H9 (cell line): ENCODE results near the gene ZNF646. TPM values are rescaled to one million over a fixed set of nuclear protein-coding genes. Genes with fewer than 3 reads are reported as not detected.

ENCODE experiments used
- DNase-seq: peaks from one replicate; pipeline ENCODE4 v3.0.0-alpha.2; 2017
- H2AFZ ChIP-seq: one replicate; pipeline ENCODE4 v1.6.1; 2013; ENCODE audit warnings: mild to moderate bottlenecking, low read length, control low read depth, moderate library complexity
- H2AK5ac ChIP-seq: 2 replicates; pipeline ENCODE4 v1.6.1; 2013; ENCODE audit warnings: low read length, control low read depth, mixed read lengths; ENCODE audit not compliant: insufficient read length
- H2BK120ac ChIP-seq: one replicate; pipeline ENCODE4 v1.6.1; 2013; ENCODE audit warnings: low read depth, mild to moderate bottlenecking, low read length, control low read depth, inconsistent platforms; ENCODE audit not compliant: poor library complexity, severe bottlenecking
- H2BK12ac ChIP-seq: 2 replicates; pipeline ENCODE4 v1.6.1; 2013; ENCODE audit warnings: low read length, control low read depth, mixed read lengths, low read depth; ENCODE audit not compliant: insufficient read length
- H2BK15ac ChIP-seq: 2 replicates; pipeline ENCODE4 v1.6.1; 2013; ENCODE audit warnings: low read depth, low read length, control low read depth
- H2BK20ac ChIP-seq: one replicate; pipeline ENCODE4 v1.6.1; 2013; ENCODE audit warnings: low read depth, mild to moderate bottlenecking, low read length, control low read depth, inconsistent platforms; ENCODE audit not compliant: poor library complexity, severe bottlenecking
- H2BK5ac ChIP-seq: 2 replicates; pipeline ENCODE4 v1.6.1; 2013; ENCODE audit warnings: low read length, control low read depth, mixed read lengths; ENCODE audit not compliant: insufficient read length
- H3K14ac ChIP-seq: 2 replicates; pipeline ENCODE4 v1.6.1; 2013; ENCODE audit warnings: low read length, control low read depth; ENCODE audit not compliant: insufficient read depth
- H3K18ac ChIP-seq: 2 replicates; pipeline ENCODE4 v1.6.1; 2013; ENCODE audit warnings: low read depth, mild to moderate bottlenecking, mixed read lengths, low read length, control low read depth; ENCODE audit not compliant: insufficient read length
- H3K23ac ChIP-seq: 2 replicates; pipeline ENCODE4 v1.6.1; 2013; ENCODE audit warnings: low read length, control low read depth, mixed read lengths, low read depth; ENCODE audit not compliant: insufficient read length
- H3K23me2 ChIP-seq: 2 replicates; pipeline ENCODE4 v1.6.1; 2013; ENCODE audit warnings: low read depth, mild to moderate bottlenecking, mixed read lengths, low read length, control low read depth; ENCODE audit not compliant: insufficient read length, poor library complexity, severe bottlenecking
- H3K27ac ChIP-seq: 2 replicates; pipeline ENCODE4 v1.5.1; 2013; ENCODE audit warnings: low read length, control low read depth, mixed read lengths, low read depth; ENCODE audit not compliant: insufficient read length
- H3K27me3 ChIP-seq: 2 replicates; pipeline ENCODE4 v1.6.1; 2013; ENCODE audit warnings: low read length, control low read depth, inconsistent platforms; ENCODE audit not compliant: insufficient read depth
- H3K4ac ChIP-seq: 2 replicates; pipeline ENCODE4 v1.6.1; 2013; ENCODE audit warnings: low read depth, mild to moderate bottlenecking, control low read depth, inconsistent platforms, low read length, moderate library complexity
- H3K4me1 ChIP-seq: 2 replicates; pipeline ENCODE4 v1.6.1; 2013; ENCODE audit warnings: low read length, control low read depth, inconsistent platforms; ENCODE audit not compliant: insufficient read depth
- H3K4me2 ChIP-seq: 2 replicates; pipeline ENCODE4 v1.6.1; 2013; ENCODE audit warnings: low read length, control low read depth, mixed read lengths; ENCODE audit not compliant: insufficient read length, insufficient read depth
- H3K56ac ChIP-seq: 2 replicates; pipeline ENCODE4 v1.6.1; 2013; ENCODE audit warnings: low read depth, mild to moderate bottlenecking, mixed read lengths, low read length, control low read depth; ENCODE audit not compliant: insufficient read length
- H3K79me1 ChIP-seq: 2 replicates; pipeline ENCODE4 v1.6.1; 2013; ENCODE audit warnings: low read depth, mild to moderate bottlenecking, moderate library complexity, low read length, control low read depth, inconsistent platforms; ENCODE audit not compliant: insufficient read depth, poor library complexity, severe bottlenecking
- H3K79me2 ChIP-seq: 2 replicates; pipeline ENCODE4 v1.6.1; 2013; ENCODE audit warnings: low read length, control low read depth, inconsistent platforms; ENCODE audit not compliant: insufficient read depth
- H3K9ac ChIP-seq: 2 replicates; pipeline ENCODE4 v1.6.1; 2013; ENCODE audit warnings: low read length, control low read depth, mixed read lengths; ENCODE audit not compliant: insufficient read length; ENCODE audit errors: extremely low read depth
- H3K9me3 ChIP-seq: one replicate; pipeline ENCODE4 v1.6.1; 2013; ENCODE audit warnings: low read depth, low read length, inconsistent platforms; ENCODE audit not compliant: control insufficient read depth
- H3T11ph ChIP-seq: one replicate; pipeline ENCODE4 v1.6.1; 2013; ENCODE audit warnings: mild to moderate bottlenecking, low read length, control low read depth, inconsistent platforms
- H4K20me1 ChIP-seq: one replicate; pipeline ENCODE4 v1.6.1; 2013; ENCODE audit not compliant: control insufficient read depth, insufficient read length, insufficient read depth
- H4K5ac ChIP-seq: 2 replicates; pipeline ENCODE4 v1.6.1; 2013; ENCODE audit warnings: low read depth, mild to moderate bottlenecking, mixed read lengths, low read length, control low read depth; ENCODE audit not compliant: insufficient read length
- H4K8ac ChIP-seq: replicated peaks from 2 replicates; pipeline ENCODE4 v1.6.1; 2013; ENCODE audit warnings: low read length, control low read depth, mixed read lengths, low read depth; ENCODE audit not compliant: insufficient read length
- H4K91ac ChIP-seq: 2 replicates; pipeline ENCODE4 v1.6.1; 2013; ENCODE audit warnings: low read depth, mild to moderate bottlenecking, moderate library complexity, mixed read lengths, low read length, control low read depth; ENCODE audit not compliant: insufficient read length
- H3K27ac Mint-ChIP-seq, 3 experiments: 2 replicates in 2 of 3; 3 replicates in 1 of 3; pipeline ENCODE4 v1.8.0; 2020 to 2021; ENCODE audit warnings: mixed read lengths in 3 of 3, mild to moderate bottlenecking in 1 of 3, moderate library complexity in 1 of 3
- H3K27me3 Mint-ChIP-seq: 2 replicates; pipeline ENCODE4 v1.8.0; 2021; ENCODE audit warnings: low read depth, mild to moderate bottlenecking, moderate library complexity, mixed read lengths
- H3K36me3 Mint-ChIP-seq, 3 experiments: 2 replicates in 2 of 3; 3 replicates in 1 of 3; pipeline ENCODE4 v1.8.0; 2020 to 2021; ENCODE audit warnings: low read depth in 3 of 3, mixed read lengths in 3 of 3; ENCODE audit not compliant: insufficient read depth in 1 of 3
- H3K4me1 Mint-ChIP-seq, 2 experiments: 2 replicates each; pipeline ENCODE4 v1.8.0; 2020; ENCODE audit warnings: mixed read lengths in 2 of 2
- H3K4me3 Mint-ChIP-seq, 2 experiments: 2 replicates in 1 of 2; 3 replicates in 1 of 2; pipeline ENCODE4 v1.8.0; 2020 to 2021; ENCODE audit warnings: mild to moderate bottlenecking in 2 of 2, mixed read lengths in 2 of 2, moderate library complexity in 1 of 2
- H3K9me3 Mint-ChIP-seq, 2 experiments: 2 replicates in 1 of 2; 3 replicates in 1 of 2; pipeline ENCODE4 v1.8.0; 2020; ENCODE audit warnings: mild to moderate bottlenecking in 2 of 2, mixed read lengths in 2 of 2, moderate library complexity in 1 of 2
- WGBS: extraction: QIAGEN DNeasy Blood & Tissue Kit; methylation state at CpG from one replicate; pipeline ENCODE4 v1.1.7; 2013; ENCODE audit warnings: missing lambda C conversion rate, low lambda C conversion rate, mixed read lengths; ENCODE audit not compliant: insufficient read length; ENCODE audit errors: extremely low coverage; 5-methylcytosine and 5-hydroxymethylcytosine counted together
- total RNA-seq: library from RNA; stranded (reverse); gene quantifications from 2 replicates; pipeline ENCODE4 v1.2.1, GENCODE V29; 2021
- TF ChIP-seq, protein P1 (sequence below): fragments of 200-600 bp; sonication (generic); conservative IDR thresholded peaks from 3 replicates; pipeline ENCODE4 v1.8.0; 2021; ENCODE audit warnings: antibody characterized with exemption, mild to moderate bottlenecking

The ZNF646 gene
- total RNA-seq, 1 experiment from 2014 or later, result 29.2 TPM

DNA sequence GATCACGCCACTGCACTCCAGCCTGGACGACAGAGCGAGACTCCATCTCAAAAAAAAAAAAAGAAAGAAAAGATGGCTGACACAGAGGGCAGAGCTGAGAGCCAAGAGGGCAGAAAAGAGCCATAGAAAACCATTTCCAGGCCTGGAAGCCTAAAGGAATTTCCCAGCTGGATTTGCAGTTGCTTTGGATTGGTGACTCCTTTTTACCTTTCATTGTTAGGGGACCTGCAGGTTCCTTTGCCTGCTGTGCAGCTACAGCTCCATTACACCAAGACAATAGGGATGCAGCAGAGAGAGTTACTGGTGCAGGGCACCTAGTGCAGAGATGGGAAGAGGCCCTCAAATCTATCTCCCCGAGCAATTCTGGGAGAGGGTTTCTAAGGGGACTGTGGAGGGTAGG, 18.6 kb upstream of the ZNF646 start:
- no CpG with 5 or more reads among the region's 4 CpGs for WGBS
- no peak overlapping the region for H3K4ac ChIP-seq
- H3K9me3 ChIP-seq, result no peaks in the 10 kb centered on the region
- no peak overlapping the region for H3K4me2 ChIP-seq
- H3K14ac ChIP-seq, result no peak overlapping the region
- no peak overlapping the region for H4K8ac ChIP-seq
- no peak overlapping the region for H3K56ac ChIP-seq
- H2BK120ac ChIP-seq, result no peak overlapping the region
- H3K4me1 ChIP-seq, result no peaks in the 10 kb centered on the region
- no peaks in the 10 kb centered on the region for H3K79me1 ChIP-seq
- H3K18ac ChIP-seq, result no peak overlapping the region
- DNase-seq, result no peak
- no peak overlapping the region for H2BK15ac ChIP-seq
- peak overlapping the region; percentile 42 to 98 (median 65); a peak in 6 of 7 replicates for H3K27ac Mint-ChIP-seq
- H4K91ac ChIP-seq, result no peak overlapping the region
- H3K23me2 ChIP-seq, result no peaks in the 10 kb centered on the region
- peaks cover 7 to 18% of the 10 kb centered on the region in 2 experiments for H3K4me1 Mint-ChIP-seq
- no peak overlapping the region for H4K5ac ChIP-seq
- no peak overlapping the region for H2BK20ac ChIP-seq
- H2BK12ac ChIP-seq, result no peak overlapping the region
- no peaks in the 10 kb centered on the region for H4K20me1 ChIP-seq
- peak overlapping the region in 1 of 2 experiments; percentile 16; a peak in 2 of 5 replicates for H3K4me3 Mint-ChIP-seq
- TF ChIP-seq, protein P1, sequence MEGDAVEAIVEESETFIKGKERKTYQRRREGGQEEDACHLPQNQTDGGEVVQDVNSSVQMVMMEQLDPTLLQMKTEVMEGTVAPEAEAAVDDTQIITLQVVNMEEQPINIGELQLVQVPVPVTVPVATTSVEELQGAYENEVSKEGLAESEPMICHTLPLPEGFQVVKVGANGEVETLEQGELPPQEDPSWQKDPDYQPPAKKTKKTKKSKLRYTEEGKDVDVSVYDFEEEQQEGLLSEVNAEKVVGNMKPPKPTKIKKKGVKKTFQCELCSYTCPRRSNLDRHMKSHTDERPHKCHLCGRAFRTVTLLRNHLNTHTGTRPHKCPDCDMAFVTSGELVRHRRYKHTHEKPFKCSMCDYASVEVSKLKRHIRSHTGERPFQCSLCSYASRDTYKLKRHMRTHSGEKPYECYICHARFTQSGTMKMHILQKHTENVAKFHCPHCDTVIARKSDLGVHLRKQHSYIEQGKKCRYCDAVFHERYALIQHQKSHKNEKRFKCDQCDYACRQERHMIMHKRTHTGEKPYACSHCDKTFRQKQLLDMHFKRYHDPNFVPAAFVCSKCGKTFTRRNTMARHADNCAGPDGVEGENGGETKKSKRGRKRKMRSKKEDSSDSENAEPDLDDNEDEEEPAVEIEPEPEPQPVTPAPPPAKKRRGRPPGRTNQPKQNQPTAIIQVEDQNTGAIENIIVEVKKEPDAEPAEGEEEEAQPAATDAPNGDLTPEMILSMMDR, result no peak
- H2AK5ac ChIP-seq, result no peak overlapping the region
- H3K36me3 Mint-ChIP-seq, result peaks cover 4 to 11% (median 6%) of the 10 kb centered on the region in 3 experiments; a peak in 5 of 7 replicates
- no peaks in the 10 kb centered on the region for H3K79me2 ChIP-seq
- H3K27me3 Mint-ChIP-seq, result peaks cover 3% of the 10 kb centered on the region
- H3K9ac ChIP-seq, result no peak overlapping the region
- H3K27ac ChIP-seq, result no peak overlapping the region
- no peaks in the 10 kb centered on the region for H3K27me3 ChIP-seq
- no peaks in the 10 kb centered on the region for H3K9me3 Mint-ChIP-seq
- H2BK5ac ChIP-seq, result no peak overlapping the region
- H3T11ph ChIP-seq, result no peak overlapping the region
- H2AFZ ChIP-seq, result no peak overlapping the region
- H3K23ac ChIP-seq, result no peak overlapping the region
